HG02571 (cell line): ENCODE data around the gene MYO1D.
"Not testable (repeated sequence)": the region's sequence is repeated elsewhere in the genome, so short reads cannot be mapped to it uniquely, and the experiment has no call there.

Experiments
- ATAC-seq: cut with Tn5 transposase; IDR thresholded peaks from one replicate; pipeline ENCODE4 v1.9.1; 2021; ENCODE audit warnings: mild to moderate bottlenecking, moderate library complexity; ENCODE audit not compliant: unreplicated experiment

The MYO1D gene

GRCh38 chr17:32693194-32693897 is 183.6 kb downstream of the MYO1D start:
- no peak for ATAC-seq

GRCh38 chr17:32692179-32692578 is 184.7 kb downstream of the MYO1D start:
- no peak for ATAC-seq

- no peak for ATAC-seq
These were observed 187.6 kb downstream of the MYO1D start for GRCh38 chr17:32689348-32689747.

- no peak for ATAC-seq
These were observed 188.7 kb downstream of the MYO1D start for GRCh38 chr17:32688221-32688620.

GRCh38 chr17:32684087-32684958 is 192.6 kb downstream of the MYO1D start:
- ATAC-seq = no peak

GRCh38 chr17:32673964-32674363 is 203.0 kb downstream of the MYO1D start:
- ATAC-seq = no peak

- no peak for ATAC-seq
These were observed 204.2 kb downstream of the MYO1D start for GRCh38 chr17:32672711-32673110.

- ATAC-seq = no peak
These were observed 205.0 kb downstream of the MYO1D start for GRCh38 chr17:32671896-32672295.

- ATAC-seq = no peak
These were observed 211.9 kb downstream of the MYO1D start for GRCh38 chr17:32664936-32665583.

- ATAC-seq = no peak
These were observed 216.4 kb downstream of the MYO1D start for GRCh38 chr17:32660496-32660985.

GRCh38 chr17:32659419-32659842 is 217.5 kb downstream of the MYO1D start:
- no peak for ATAC-seq

- no peak for ATAC-seq
These were observed 218.2 kb downstream of the MYO1D start for GRCh38 chr17:32658470-32659418.

GRCh38 chr17:32656886-32657285 is 220.0 kb downstream of the MYO1D start:
- no peak for ATAC-seq

GRCh38 chr17:32654324-32654723 is 222.6 kb downstream of the MYO1D start:
- ATAC-seq = no peak

GRCh38 chr17:32651084-32651483 is 225.8 kb downstream of the MYO1D start:
- no peak for ATAC-seq

- ATAC-seq = no peak
These were observed 228.5 kb downstream of the MYO1D start for GRCh38 chr17:32648450-32648849.

- no peak for ATAC-seq
These were observed 230.0 kb downstream of the MYO1D start for GRCh38 chr17:32646941-32647340.

GRCh38 chr17:32641514-32641913 is 235.4 kb downstream of the MYO1D start:
- not testable (repeated sequence) for ATAC-seq

- no peak for ATAC-seq
These were observed 240.2 kb downstream of the MYO1D start for GRCh38 chr17:32636598-32637218.

GRCh38 chr17:32634167-32634566 is 242.8 kb downstream of the MYO1D start:
- ATAC-seq = no peak
